AG09309 (cell line): ENCODE results near the gene KRT1.

Experiments used
- DNase-seq: peaks from one replicate; pipeline ENCODE4 v3.0.0-alpha.2; 2010; ENCODE audit warnings: low read depth
- H3K4me3 ChIP-seq: 2 replicates; pipeline ENCODE4 v1.5.1; 2011; ENCODE audit warnings: mild to moderate bottlenecking, low read depth, low read length, moderate library complexity; ENCODE audit not compliant: control insufficient read depth
- TF ChIP-seq, protein P1 (sequence below): IDR thresholded peaks from 2 replicates; pipeline ENCODE4 v1.5.1; 2011; ENCODE audit warnings: mild to moderate bottlenecking, low read depth, low read length, inconsistent platforms; ENCODE audit not compliant: insufficient read depth, control insufficient read depth; ENCODE audit errors: missing control alignments

KRT1 gene

DNA sequence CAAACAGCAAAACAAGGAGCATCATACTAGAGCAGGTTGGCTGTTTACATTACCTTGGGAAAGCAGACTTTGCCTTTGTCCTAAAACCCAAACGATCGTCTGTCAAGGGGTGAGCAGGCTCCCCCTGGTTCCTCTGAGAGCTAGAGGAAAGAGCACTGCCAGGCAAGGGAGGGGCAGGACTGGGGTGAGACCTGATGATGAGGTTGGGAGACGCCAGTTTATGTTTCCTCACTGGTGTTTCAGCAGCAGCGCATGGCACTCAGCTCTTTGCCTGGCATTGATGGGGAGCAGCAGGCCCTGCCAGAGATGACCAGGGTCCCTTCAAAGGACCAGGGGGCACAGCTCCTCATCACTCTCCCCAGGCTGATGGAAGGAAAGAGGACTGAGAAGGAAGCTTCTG is 20.3 kb downstream of the KRT1 start:
- DNase-seq = no peak
- TF ChIP-seq, protein P1, sequence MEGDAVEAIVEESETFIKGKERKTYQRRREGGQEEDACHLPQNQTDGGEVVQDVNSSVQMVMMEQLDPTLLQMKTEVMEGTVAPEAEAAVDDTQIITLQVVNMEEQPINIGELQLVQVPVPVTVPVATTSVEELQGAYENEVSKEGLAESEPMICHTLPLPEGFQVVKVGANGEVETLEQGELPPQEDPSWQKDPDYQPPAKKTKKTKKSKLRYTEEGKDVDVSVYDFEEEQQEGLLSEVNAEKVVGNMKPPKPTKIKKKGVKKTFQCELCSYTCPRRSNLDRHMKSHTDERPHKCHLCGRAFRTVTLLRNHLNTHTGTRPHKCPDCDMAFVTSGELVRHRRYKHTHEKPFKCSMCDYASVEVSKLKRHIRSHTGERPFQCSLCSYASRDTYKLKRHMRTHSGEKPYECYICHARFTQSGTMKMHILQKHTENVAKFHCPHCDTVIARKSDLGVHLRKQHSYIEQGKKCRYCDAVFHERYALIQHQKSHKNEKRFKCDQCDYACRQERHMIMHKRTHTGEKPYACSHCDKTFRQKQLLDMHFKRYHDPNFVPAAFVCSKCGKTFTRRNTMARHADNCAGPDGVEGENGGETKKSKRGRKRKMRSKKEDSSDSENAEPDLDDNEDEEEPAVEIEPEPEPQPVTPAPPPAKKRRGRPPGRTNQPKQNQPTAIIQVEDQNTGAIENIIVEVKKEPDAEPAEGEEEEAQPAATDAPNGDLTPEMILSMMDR = no peak
- H3K4me3 ChIP-seq = no peak overlapping the region

DNA sequence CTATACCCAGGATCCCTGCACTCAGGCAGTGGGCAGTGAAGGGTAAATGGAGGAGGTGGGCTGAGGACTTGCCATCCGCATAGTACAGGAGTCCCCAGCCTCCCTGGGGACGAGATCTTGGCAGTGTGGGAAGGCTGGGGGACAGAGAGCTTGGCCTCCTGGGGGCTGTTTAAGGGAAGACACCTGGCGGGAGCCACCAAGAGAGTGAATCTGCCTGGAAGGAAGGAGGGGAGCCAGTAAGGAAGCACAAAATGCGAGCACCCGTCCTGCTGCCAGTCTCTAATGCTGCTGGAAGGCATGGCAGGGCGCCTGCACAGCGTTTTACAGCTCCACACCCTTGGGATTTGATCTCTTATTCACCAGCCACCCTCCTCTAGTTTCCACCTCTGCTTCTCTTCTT is 20.8 kb downstream of the KRT1 start:
- TF ChIP-seq, protein P1 = no peak
- no peak for DNase-seq
- no peak overlapping the region for H3K4me3 ChIP-seq

GRCh38 chr12:52658196-52658595 is 22.0 kb downstream of the KRT1 start:
- no peak for DNase-seq
- TF ChIP-seq, protein P1 = no peak
- no peak overlapping the region for H3K4me3 ChIP-seq

GRCh38 chr12:52657250-52657902 is 22.8 kb downstream of the KRT1 start:
- TF ChIP-seq, protein P1 = no peak
- no peak for DNase-seq
- no peak overlapping the region for H3K4me3 ChIP-seq

DNA sequence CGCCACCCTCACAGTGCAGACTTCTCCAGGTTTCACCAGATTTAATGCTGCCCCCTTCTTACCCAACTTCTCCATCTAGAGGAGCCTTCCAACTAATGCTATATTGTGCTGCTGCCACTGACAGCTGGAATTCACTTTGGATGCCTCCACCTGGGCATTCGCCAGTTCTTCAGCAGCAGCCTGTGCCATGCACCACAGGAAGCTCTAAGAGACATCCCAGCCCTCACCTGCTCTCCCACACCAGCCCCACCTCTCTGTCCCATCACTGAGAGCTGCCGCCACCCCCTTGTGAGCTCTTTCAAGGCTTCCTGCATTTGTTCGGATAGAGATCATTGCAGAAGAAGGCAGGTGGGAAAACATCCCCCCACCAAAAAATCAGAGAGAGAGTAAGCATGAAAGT is 23.6 kb downstream of the KRT1 start:
- TF ChIP-seq, protein P1 = no peak
- H3K4me3 ChIP-seq = no peak overlapping the region
- no peak for DNase-seq

DNA sequence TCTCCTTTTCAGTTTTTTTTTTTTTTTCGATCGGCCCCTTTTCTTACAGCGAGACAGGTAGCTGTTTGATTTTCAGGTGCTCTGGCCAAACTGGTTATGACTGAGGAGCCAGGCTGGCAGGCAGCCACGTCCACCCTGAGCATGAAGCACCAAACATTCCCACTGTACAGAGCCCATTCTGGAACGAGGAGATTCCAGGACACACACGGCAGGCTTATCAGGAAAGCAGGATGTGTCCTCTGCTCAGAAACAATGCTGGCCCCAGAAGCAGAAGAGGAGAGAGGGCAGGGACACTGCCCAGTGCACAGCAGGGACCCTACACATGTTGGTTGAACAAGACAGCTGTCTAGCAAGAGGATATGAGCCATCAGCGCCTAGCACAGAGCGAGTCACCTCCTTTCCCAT is 24.5 kb downstream of the KRT1 start:
- TF ChIP-seq, protein P1 = no peak
- H3K4me3 ChIP-seq = no peak overlapping the region
- DNase-seq = no peak
